ENCODE measurements around the gene ASB2.

The ASB2 gene

DNA sequence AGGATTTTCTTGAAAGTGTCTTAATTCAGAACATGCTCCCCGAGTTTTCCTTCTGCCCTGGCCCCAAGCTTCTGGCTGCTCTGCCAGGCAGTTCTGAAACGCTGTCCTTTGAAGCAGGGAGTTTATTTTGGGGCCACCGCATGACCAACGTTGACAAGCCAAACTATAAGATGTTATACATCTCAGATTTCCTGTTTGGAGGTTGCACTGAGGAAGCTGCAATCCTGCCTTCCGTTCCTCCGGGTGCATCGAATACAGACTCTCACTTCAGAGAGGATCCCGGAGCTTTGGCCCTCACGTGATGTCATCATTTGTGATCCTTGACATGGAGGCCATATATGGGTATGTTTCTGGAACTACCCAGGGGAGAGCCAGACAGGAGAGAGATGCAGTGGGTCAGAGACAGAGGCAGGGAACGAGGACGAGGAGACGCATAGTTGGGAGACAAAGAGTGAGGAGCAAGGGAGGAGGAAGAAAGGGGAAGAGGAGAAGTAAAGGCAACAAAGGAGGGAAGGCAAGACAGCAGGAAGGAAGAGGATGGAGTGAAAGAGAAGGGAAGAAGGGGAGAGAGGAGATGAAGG, at the start of gene ASB2:
TSS of gene ASB2 (minus strand) at position 94 of the 581 bp plus-strand sequence. CDS start 12,031 bp downstream, outside the sequence.
- DNase-seq (ENCODE audit: low read depth, low spot score), result no peak

GRCh38 chr14:94025720-94026119, 49.4 kb upstream of the ASB2 start:
- DNase-seq (ENCODE audit: low read depth, low spot score), result no peak

DNA sequence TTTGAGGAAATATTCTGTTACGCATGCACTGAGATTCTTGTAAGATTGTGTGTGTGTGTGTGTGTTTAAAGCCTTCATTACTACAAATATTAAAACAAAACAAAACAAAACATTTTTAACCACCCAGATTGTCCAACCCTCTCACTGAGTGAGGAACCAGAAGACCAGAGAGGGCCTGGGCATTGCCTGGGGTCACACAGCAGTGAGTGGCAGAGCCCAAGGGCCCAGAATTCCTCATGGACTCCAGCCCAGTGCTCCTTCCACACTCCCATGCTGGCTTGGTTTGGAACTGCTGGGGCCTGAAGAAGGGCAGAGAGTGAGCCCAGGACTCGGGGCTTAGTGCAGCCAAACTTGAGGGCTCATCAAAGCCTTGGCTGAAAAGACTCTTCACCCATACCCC, 48.2 kb upstream of the ASB2 start:
- no peak for DNase-seq (ENCODE audit: low read depth, low spot score)

DNA sequence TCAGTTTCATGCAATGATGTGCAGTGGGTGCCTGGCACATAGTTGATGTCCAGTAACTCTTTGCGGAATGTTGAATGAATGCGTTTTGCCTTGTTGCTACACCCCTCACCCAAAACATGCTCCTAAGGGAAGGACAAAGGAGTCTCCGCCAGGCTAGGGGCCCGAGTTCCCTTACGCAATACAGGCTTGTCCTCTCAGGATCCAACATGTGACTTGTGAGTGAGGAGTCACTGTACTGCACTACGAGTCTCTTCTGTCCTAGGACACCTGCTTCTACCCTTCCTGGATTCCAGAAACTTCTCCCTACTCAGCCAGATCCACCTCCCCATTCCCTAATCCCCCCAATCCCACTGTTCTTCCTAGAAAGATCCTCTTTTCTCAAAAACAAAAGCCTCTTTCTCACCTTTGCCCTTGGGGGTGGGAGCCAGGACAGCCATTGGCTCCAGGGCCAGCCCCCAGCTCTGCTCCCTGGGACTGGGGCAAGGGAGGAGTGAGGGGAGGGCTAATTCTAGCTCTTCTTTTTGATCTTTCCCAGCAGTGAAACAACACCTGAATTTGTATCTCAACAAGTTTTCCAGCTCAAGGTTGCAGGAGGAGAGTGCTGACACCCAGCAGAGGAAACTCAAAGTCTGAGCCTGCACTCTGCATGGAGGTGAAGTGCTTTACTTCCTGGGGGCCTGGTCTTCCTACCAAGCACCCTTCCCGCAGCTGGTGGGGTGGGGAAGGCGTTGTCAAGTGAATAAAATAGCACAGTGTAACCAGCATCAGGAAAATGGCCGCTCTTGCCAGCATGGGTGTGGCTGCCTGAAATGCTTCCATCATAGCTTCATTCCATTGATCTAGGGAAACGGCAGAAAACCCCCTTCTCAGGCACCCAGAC, 46.4 kb upstream of the ASB2 start:
- DNase-seq (ENCODE audit: low read depth, low spot score), result no peak

DNA sequence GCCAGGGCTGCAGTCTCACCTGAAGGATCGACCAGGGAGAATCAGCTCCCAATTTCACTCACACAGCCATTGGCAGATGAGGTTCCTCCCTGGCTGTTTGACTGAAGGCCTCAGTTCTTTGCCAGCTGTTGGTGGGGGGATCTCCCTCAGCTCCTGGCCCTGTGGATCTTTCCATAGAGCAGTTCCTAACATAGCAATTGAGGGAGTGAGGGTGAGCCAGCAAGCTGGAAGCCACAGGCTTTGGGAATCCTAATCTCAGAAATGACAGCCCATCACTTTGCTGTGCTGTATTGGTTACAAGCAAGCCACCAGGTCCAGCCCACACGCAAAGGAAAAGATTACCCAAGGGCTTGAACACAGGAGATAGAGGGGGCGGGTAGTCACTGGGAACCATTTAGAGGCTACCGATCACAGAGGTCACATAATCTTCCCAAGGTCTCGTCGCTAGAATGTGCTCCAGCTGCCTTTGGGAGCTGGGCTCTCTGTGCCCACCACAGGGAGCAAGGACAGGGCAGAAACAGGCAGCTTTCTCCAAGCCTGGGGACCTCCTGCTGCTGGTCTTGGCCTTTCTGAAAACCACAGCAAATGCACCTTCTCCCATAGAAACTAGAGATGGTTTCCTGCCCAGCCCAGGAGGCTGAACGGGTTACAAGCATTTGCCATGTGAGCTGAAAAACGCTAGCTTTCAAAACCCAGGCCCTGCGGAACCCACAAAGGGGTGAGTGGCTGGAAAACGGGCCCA, 45.2 kb upstream of the ASB2 start:
- no peak for DNase-seq (ENCODE audit: low read depth, low spot score)

GRCh38 chr14:94021001-94021400, 44.6 kb upstream of the ASB2 start:
- DNase-seq (ENCODE audit: low read depth, low spot score), result no peak

- no peak for DNase-seq (ENCODE audit: low read depth, low spot score)
Measured at GRCh38 chr14:94020267-94020666, 43.9 kb upstream of the ASB2 start.

DNA sequence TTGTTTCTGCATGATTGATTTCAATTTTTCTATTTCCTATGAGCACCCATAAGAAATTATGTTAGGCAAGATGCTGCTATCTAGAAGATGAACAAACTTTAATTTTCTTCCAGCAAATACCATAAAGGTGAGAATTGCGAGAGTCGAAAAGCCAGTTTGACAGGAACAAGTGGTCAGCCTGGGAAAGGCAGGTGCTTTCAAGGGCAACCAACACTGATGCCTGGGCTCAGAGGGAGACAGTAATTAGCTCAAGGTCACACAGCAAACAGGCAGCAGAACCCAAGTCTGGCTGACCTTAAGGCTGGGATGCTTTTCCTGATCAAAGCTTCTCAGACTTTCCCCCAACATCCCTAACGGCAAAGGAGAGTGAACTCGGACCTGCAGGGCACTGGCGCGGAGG, 43.0 kb upstream of the ASB2 start:
- DNase-seq (ENCODE audit: low read depth, low spot score), result no peak

- no peak for DNase-seq (ENCODE audit: low read depth, low spot score)
Measured at GRCh38 chr14:94018308-94018707, 41.9 kb upstream of the ASB2 start.

DNA sequence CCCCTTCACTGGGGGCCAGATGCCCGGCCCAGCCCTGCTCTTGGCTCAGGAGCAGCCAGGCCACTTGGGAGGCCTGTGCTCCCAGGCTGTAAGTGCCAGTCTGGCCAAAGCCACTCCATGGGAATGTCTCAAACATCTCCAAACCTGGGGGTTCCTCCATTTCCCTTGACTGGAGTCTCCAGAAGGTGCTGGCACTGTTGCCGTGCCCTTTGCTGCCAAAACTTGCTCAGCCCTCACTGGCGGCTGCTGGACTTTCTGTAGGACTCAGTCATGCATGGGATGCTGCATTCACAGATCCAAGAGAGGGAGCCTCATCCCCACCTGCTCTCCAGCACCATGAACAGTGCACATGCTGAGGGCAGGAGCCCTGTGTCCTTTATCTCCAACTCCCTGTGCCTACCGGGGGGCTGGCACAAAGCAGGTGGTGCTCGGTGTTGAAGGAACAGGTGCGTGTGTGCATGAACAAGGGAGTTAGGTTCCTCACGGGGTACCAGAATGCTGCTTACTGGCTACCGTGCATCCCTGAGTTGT, 40.1 kb upstream of the ASB2 start:
- no peak for DNase-seq (ENCODE audit: low read depth, low spot score)

DNA sequence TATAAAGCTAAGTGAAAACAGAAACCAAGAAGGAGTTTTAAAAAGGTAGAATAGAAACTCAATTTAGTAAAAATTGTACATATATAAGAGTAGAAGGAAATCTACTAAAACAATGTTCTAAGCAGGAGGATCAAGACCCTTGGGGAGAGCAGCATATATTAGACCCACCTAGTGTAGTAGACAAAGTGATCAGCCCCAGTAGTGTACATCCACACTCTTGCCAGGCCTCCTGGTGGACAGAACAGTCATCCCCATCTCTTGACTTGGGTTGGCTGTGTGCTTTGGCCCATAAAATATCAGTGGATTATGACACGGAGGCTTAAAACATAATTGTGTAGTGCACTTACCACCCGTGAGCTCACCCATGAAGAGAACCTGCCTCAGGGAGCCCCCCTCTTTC, 38.9 kb upstream of the ASB2 start:
- DNase-seq (ENCODE audit: low read depth, low spot score), result no peak

DNA sequence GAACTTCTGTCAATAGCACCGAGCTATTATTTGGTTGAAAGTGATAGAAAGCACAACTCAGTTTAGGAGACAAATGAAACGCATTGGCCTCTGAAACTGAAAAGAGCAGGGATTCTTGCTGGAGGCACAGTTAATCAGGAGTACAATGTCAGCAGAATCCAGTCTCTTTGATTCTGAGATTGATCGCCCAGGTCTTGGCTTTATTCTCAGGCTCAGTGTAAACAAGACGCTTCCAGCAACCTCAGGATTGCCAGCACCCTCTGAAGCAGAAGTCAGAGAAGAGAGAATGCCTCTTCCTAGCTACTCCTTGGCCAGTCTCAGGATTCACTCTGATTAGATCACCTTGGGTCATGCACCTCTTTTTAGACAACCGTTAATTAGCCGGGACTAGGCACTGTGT, 38.0 kb upstream of the ASB2 start:
- no peak for DNase-seq (ENCODE audit: low read depth, low spot score)

GRCh38 chr14:94011795-94012194, 35.4 kb upstream of the ASB2 start:
- no peak for DNase-seq (ENCODE audit: low read depth, low spot score)

- no peak for DNase-seq (ENCODE audit: low read depth, low spot score)
Measured at GRCh38 chr14:94010625-94011024, 34.3 kb upstream of the ASB2 start.

DNA sequence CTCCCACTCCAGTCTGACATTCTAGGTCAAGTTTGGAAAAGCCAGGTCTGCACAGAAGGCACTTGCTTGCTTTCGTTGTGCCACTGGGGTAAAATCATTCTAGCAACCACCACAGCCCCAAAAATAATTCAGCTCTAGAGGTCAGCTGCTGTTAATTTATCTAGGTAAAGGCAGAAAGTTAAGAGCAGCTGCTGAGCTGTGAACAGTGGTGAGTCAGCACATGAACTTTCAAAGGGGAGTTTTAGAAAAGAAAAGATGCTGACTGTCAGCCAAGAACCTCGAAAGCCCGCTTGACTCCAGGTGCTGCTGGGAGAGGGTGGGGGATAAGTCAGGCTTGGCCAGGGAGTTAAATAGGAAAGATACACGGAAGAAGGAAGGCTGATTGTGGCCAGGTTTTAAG, 33.4 kb upstream of the ASB2 start:
- DNase-seq (ENCODE audit: low read depth, low spot score), result no peak

GRCh38 chr14:94008234-94008633, 31.9 kb upstream of the ASB2 start:
- no peak for DNase-seq (ENCODE audit: low read depth, low spot score)

DNA sequence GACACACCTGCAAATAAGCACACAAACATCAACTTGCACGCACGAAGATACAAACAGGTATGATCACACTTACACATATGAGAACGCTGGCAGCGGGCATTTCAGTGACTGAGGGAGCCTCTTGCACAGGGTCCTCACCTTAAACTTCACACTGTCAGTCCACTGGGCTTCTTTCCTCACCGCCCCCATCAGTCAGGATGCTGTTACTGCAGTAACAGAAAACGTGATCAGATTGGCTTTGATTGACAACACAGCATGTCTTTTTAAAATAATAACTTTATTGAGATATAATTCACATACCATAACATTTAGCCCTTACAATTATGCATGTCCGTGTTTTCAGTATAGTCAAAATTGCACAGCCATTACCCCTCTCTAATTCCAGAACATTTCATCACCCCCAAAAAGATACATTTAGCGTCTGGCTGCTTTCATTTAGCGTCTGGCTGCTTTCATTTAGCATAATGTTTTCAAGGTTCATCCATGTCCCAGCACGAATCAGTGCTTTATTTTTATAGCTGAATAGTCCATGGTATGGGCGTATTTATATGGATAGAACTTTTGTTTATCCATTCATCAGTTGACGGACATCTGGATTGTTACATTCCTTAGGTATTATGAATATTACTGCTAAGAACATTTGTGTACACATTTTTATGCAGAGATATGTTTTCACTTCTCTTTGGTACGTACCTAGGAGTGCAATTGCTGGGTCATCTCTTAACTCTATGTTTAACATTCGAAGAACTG, 29.1 kb upstream of the ASB2 start:
- DNase-seq (ENCODE audit: low read depth, low spot score), result no peak

GRCh38 chr14:94004015-94004414, 27.6 kb upstream of the ASB2 start:
- DNase-seq (ENCODE audit: low read depth, low spot score), result no peak

DNA sequence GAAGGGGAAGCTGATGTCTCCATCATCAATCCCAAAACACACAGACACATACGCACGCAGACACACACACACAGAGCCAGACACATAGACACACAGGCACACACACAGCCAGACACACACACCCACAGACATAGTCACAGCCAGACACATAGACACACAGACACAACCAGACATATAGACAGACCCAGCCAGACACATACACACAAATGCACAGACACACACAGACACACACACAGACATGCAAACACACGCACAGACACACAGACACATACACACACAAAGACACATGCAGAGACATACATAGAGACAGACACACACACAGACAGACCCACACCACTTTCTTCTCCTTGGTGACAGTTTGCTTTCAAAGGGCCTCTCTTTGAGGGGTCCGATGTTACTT, 27.0 kb upstream of the ASB2 start:
- DNase-seq (ENCODE audit: low read depth, low spot score), result no peak

DNA sequence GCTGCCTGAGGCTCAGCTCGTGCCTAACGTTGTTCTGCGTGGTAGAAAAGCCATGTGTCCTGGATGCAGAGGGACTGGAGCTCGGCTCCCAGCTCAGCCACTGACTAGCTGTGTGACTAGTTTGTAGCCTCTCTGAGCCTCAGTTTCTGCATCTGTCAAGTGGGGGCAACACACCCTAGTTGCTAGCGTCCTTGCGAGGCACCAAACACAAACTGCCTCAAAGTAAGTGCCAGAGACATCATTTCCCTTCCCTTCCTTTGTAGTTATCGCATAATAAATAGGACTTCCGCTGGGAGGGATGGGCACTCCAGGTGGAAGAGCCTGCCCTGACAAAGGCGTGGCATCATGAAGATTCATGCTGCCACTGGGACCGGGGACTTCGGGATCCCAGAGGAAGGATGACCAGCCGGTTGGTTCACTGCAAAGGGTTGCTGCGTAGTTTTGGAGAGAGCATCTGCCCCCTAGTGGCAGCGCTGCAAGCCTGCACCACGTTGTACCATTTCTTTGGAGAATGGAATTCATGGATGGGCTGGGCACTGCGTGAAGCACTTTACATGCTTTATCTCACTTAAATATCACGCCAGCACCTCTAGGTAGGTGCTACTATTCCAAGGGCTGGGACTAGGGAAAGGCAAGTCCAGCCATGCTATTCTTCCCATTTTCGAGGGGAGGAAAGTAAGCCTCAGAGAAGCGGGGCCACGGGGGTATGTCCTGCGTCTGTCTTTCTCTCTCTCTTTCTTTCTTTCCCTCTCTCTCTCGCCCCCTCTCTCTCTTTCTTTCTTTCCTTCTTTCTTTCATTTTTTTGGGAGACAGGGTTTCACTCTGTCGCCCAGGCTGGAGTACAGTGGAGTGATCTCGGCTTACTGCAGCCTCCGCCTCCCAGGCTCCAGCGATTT, 25.4 kb upstream of the ASB2 start:
- DNase-seq (ENCODE audit: low read depth, low spot score), result peak; percentile 43

DNA sequence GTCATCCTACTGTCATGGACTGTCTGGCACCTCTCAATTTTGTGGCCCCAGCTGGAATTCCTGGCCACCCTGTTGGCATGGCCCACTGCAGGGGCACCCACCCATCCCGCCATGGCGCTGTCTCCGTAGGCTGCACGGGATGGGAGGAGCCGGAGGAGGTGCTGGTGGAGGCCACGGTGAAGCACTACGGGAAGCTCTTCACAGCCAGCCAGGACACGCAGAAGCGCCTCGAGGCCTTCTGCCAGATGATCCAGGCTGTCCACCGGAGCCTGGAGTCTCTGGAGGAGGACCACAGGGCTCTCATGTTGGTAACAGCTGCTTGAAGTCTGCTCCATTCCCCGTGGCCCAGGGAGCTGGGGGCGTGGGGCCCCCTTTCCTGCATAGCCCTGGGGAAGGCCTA, 24.6 kb upstream of the ASB2 start:
- no peak for DNase-seq (ENCODE audit: low read depth, low spot score)

All from smooth muscle cell of the brain vasculature (primary cell).